Fibroblast of mammary gland (primary cell): ENCODE measurements around the gene FGFR3.

ENCODE experiments used
- DNase-seq: peaks from one replicate; pipeline ENCODE4 v3.0.0-alpha.2; 2010; ENCODE audit warnings: low read depth
- H3K4me3 ChIP-seq: 2 replicates; pipeline ENCODE4 v1.5.1; 2011; ENCODE audit warnings: low read depth, mild to moderate bottlenecking, low read length, moderate library complexity; ENCODE audit not compliant: control insufficient read depth
- CTCF ChIP-seq: conservative IDR thresholded peaks from 2 replicates; pipeline ENCODE4 v1.5.1; 2011; ENCODE audit warnings: low read depth, low read length, inconsistent platforms; ENCODE audit not compliant: control insufficient read depth, insufficient read depth

Gene FGFR3

GRCh38 chr4:1824746-1825145 is 31.7 kb downstream of the FGFR3 start:
- H3K4me3 ChIP-seq = no peak overlapping the region
- TF ChIP-seq CTCF = no peak
- no peak for DNase-seq

- DNase-seq = no peak
- TF ChIP-seq CTCF = no peak
- no peak overlapping the region for H3K4me3 ChIP-seq
Measured at GRCh38 chr4:1825326-1825725, 32.2 kb downstream of the FGFR3 start.

- DNase-seq = no peak
- TF ChIP-seq CTCF = no peak
- H3K4me3 ChIP-seq = no peak overlapping the region
Measured at GRCh38 chr4:1826531-1827350, 33.6 kb downstream of the FGFR3 start.

- TF ChIP-seq CTCF = no peak
- DNase-seq = no peak
- H3K4me3 ChIP-seq = no peak overlapping the region
Measured at GRCh38 chr4:1830234-1830633, 37.1 kb downstream of the FGFR3 start.

GRCh38 chr4:1830642-1831228 is 37.6 kb downstream of the FGFR3 start:
- no peak for DNase-seq
- H3K4me3 ChIP-seq = no peak overlapping the region
- no peak for TF ChIP-seq CTCF

GRCh38 chr4:1831331-1831730 is 38.2 kb downstream of the FGFR3 start:
- no peak for TF ChIP-seq CTCF
- no peak for DNase-seq
- H3K4me3 ChIP-seq = no peak overlapping the region
